NCI-H2107 treated with DMSO at 0.1 percent for 48 hours (cell line): Measurements from ENCODE around the gene CDHR2.
"Not testable (repeated sequence)": the region's sequence is repeated elsewhere in the genome, so short reads cannot be mapped to it uniquely, and the experiment has no call there.

Experiments
- DNase-seq: peaks from one replicate; lab custom pipeline; 2025; ENCODE audit not compliant: unreplicated experiment; lab: John Stamatoyannopoulos, UW

CDHR2 gene

DNA sequence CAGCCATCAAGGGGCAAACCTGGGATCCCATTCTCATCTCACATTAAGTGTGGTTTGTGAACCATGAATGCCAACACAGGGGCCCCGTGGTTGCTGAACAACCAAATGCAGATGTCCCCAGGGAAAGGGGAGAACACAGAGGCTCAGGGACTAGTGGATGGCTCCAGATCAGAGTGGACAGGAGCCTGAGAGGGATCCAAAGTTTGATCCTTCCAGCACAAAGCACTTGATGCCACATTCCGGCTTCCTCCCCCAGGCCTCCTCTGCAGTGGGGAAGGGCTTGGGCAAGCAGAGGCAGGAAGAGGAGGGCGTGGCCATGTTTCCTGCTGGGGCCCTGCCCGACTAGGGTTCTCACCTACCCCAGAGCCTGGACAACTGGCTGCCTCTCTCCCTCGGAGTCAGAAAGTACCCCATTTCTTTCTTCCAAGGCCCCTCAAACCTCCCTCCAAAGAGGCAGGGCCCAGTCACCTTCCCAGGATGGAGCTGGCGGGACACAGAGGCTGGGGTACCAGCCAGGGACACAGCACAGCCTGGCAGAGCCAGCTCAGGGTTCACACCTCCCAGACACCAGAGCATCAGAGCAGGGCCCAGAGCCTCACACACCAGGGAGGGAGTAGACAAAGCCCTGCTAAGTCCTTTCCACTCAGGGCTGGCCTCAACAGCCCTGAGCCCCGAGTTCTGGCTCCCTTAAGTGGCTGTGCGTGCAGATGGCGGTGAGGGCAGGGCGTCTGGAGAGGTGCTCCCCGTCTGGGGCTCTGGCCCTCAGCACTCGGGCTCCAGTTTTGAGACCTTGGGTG lies 7.6 kb upstream of the CDHR2 start:
- no peak for DNase-seq

DNA sequence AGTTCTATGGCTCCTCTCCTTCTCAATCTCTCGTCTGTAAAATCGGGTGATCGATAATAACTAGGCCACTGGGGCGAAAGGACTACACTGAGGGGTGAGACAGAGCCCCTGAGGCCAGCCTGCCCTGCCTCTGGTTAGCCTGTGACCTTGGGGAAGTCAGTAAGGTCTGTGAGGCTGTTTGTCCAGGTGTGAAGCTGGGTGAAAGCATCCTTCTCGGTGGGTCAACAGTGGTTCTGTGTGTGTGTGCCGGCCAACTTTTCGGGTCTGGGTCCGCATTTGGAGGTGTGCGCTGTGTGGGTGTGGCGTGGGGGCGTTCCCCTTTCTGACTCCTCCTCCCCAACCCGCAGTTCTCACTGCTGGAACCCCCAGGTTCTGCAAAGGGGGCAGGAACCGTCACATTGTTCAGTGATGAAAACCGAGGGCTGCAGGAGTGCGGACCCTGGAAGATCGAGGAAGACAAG lies 7.0 kb upstream of the CDHR2 start:
- no peak for DNase-seq

DNA sequence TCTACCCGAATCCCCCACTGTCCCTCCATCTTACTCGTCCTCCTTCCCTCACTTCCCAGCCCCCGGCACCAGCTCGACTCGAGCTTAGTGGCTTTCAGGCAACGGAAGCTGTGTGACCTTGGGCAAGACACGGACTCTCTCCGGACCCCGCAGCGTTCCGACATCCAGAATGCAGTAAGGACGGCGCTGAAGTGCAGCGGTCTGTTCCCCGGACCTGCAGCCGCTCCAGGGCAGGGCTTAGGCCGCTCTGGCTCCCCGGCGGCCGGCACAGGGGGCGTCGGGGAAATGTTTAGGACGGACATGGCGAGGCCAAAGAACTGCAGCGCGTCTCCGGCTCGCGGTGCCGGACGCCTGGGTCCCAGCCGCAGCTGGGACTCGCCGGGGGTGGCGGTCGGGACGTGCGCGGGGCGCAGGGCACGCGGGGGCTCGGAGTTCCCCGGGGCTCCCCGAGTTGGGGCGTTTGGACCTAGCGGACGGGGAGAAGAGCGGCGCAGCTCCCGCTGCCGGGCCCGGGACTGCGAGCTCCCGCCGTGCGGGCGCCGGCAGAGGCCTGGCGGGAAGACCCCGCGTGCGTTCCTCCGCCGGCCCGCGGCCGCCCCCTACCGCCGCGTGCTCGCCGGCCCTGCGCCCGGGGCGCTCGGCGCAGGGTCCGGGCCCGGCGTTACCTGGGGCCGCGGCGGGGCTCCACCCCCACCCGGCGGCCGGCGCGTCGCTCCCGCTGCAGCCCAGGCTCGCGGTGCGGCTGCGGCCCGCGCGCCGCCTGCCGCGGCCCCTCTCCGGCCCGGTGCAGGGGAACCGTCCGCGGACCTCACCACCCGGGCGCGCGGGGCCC lies 6.3 kb upstream of the CDHR2 start:
- no peak for DNase-seq

DNA sequence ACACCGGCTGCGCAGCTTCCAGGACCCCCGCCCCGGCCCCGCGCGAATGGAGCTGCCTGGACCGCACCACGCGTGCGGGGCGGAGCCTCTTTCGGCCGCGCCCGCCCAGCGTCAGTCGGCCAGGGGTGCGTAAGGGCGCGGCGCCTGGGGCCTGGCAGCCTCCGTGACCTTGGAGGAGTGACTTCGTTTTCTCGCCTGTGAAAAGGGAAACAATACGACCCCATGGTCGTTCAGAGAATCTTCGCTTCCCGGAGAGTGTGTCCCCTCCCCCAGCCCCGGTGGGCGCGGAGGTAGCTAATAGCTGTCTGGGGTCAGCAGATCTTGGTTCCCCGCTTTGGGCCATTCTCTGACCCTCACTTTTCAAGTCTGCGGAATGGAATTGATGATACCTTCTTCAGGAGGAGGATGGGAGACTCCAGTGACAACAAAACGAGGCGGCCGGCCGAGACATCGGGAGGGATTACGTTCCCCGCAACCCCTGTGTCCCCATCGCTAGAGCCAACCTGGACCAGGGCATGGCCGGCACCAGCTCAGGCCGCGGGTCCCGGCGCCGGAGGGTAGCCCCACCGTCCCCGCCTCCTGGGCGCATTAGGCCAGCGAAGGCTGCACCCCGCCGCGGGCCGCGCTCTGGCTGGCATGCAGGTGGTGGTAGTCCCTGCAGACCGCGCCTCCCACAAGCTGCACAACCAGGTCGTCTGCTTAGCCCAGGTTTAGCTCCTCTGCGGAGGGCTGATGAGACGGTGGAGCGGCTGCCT lies 5.5 kb upstream of the CDHR2 start:
- peak; percentile 16 for DNase-seq

DNA sequence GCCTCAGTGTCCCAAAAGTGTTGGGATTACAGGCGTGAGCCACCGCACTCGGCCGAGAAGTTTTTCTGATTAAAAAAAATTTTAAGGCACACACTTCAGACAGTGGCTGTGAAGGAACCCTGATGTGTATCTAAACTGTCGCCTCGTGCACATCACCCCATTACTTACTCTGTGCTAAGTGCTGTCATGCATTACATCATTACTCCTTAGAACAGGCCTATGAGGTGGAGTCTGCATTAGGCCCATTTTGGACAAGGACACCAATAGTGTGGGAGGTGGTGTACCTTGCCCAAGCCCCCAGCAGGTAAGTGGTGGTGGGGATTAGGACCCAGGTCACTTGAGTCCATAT lies 3.8 kb upstream of the CDHR2 start:
- DNase-seq, result no peak

DNA sequence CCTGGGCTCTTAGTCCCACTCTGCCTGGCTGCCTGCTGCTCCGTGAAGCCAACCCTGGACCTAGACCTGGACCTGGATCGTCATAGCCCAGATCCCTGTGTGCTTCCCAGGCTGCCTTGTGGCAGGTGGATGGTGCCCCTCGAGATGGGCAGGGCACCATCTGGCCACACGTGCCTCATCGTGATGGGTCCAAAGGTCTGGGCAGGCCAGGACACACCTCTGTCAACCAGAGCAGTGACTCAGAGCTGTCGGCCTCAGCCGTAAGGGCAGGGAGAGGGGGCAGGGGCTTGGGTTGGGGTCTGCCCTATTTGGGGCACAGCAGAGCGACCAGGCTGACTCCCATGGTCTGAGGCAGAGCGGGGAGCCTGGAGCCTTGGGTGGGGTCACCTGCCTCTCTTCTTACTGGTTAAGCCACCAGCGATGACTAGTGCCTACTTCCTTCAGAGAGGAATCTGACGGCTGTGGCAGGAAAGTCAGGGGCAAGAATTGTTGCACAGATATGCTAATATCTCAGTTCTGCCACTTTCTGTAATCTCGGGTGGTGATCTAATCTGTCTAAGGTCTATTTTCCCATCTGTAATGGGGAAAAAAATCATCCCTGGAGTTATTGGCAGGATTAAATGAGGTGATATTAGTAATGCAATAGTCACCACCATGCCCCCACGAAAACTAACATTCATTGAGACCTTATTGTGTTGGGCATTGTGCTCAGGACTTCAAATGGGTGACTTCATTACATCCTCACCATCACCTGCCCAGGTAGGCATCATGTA lies 3.2 kb upstream of the CDHR2 start:
- DNase-seq, result no peak

DNA sequence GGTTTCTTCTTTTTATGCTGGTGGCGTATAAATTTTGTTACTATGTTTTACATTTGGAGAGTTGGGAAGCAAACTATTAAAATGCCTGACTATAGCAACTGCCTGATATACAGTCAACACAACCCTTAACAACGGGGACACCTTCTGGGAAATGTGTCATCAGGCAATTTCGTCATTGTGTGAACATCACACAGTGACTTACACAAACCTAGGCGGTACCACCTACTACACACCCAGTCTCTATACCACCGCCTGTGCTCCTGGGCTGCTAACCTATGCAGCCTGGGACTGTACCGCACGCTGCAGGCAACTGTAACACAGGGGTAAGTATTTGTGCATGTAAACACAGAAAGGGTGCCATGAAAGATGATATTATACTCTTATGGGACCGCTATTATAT lies 1.3 kb upstream of the CDHR2 start:
- DNase-seq, result no peak

DNA sequence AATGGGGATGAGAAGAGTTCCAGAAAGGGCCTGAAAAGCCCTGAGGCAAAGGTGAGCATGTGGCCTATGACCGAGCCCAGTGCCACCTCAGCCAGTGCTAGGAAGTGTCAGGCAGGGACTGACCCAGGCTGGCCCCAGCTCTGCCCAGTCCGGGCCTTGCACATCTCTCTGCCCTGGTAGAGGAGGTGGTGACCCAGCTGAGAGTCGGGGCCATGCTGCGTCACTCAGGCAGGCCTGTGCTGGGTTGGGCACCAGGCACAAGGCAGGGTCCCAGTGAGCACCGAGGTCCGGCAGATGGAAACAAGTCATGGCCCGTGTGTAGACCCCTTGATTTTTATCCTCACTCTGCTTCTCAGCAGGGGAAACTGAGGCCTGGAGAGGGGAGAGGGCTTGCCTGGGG lies 729 bp downstream of the CDHR2 start:
- no peak for DNase-seq

DNA sequence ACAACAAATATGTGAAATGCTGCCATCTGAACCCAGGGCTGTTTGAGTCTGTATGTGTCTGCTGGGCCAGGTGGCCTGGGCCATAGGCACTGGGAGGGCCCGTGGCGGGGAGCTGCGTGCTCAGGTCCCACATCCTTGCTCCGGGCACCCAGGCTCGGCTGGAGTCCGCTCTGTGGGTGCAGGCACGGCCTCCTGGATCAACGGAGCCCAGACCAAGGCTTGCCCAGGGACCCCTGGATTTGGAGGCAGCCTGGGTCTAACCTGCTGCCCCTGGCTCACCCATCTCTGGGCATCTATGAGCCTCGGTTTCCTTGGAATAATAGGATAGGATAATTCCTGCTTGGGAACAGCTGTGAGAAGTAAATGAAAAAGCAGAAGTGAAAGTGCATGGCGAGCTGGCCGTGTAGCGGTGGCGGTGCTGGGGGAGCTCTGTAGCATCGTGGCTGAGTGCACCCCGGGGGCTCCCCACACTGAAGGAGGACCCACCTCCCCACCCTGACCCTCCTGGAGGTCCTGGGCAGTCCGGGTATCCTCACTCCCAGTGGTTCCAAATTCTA lies 1.2 kb downstream of the CDHR2 start:
- no peak for DNase-seq

DNA sequence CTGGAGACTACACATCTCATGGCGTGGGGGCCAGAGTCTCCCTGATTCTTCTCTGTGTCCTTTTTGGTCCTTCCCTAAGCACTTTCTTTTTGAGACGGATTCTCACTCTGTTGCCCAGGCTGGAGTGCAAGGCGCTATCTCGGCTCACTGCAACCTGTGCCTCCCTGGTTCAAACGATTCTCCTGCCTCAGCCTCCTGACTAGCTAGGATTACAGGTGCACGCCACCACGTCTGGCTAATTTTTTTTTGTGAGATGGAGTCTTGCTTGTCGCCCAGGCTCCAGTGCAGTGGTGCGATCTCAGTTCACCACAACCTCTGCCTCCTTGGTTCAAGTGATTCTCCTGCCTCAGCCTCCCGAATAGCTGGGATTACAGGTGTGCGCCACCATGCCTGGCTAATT lies 1.8 kb downstream of the CDHR2 start:
- not testable (repeated sequence) for DNase-seq

DNA sequence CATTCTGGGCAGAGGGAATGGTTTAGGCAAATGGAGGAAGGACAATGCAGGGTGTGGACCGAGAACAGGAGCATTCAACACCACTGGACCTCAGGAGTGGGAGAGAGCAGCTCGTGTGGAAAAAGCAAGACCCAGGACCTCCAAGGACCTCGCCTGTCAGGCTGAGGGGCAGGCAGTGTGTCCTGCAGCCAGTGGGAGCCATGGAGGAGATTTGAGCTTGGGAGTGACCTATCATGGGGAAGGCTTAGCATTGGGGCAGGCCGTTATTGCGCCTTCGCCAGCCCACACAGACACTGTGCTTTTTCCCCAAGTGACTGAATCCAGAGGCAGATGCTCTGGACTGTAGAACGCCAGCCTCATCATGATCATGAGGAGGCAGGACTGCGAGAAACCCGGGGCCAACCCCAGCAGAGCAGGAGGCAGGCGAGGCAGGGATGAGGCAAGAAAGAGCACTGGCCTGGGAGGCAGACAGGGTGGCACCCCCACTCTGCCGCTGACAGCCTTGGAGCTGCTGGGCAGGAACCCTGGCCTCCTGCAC lies 3.3 kb downstream of the CDHR2 start:
- DNase-seq, result no peak

DNA sequence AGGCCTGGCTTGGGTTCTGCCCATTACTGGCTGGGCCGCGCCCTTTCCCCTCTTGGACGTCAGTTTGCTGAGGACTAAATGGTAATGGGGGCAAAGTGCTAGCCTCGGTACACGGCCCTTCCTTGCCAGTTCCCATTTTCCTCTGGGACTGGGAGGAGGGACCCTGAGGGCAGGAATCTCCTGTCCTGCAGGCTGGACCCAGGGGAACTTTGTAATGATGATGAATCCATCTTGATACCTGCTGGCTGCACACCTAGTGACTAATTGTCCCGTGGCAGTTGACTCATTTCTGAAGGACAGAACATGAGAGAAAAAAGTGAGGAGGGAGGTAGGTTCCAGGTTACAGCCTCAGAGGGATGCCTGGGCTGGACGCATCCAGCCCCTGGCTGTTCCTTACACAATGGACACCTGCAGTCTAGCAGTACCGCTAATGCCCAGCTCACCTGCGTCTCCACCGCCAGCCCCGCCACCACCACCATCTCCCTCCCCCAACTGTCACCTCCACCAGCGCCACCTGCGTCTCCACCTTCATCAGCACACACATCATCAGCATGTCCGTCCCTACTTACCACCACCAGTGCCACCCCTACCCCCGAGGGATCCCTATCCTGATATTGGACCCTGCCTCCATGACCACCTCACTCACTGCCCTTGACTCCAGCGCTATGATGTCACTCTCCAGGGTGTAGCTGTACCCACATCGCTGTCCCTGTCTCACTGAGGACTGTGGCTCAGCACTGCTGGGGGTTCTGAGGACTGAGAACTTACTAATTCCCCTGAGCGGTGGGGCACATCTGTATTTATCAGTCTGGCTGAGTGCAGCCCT lies 4.3 kb downstream of the CDHR2 start:
- no peak for DNase-seq

DNA sequence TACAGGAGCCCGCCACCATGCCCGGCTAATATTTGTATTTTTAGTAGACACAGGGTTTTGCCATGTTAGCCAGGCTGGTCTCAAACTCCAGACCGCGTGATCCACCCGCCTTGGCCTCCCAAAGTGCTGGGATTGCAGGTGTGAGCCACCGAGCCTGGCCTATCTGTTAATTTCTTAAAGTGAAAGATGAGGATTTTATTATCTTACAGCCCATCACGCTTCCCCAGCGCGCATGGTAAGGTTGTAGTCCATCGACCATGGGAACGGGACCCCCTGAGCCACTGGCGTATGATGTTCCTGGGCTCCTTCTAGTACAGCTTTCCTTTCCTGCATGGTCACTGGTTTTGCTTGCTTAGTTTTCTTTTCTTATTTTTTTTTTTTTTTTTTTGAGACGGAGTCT lies 8.7 kb downstream of the CDHR2 start:
- DNase-seq, result no peak

DNA sequence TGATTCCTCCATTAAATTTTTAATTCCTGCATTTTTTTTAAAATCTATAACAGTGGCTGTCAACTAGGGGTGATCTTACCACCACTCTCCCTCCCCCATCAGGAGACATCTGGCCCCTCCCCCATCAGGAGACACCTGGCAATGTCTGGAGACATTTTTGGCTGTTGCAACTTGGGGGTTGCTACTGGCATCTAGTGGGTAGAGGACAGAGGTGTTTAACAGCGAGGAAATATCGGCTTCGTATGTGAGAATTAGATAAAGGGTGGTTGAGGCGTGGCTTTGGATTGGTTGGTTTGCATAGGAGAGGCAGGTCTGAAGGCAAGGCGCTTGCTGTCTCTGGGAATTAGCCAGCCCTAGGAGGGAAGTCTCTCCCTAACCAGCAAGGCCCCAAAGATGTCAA lies 10.5 kb downstream of the CDHR2 start:
- DNase-seq, result peak; percentile 14

DNA sequence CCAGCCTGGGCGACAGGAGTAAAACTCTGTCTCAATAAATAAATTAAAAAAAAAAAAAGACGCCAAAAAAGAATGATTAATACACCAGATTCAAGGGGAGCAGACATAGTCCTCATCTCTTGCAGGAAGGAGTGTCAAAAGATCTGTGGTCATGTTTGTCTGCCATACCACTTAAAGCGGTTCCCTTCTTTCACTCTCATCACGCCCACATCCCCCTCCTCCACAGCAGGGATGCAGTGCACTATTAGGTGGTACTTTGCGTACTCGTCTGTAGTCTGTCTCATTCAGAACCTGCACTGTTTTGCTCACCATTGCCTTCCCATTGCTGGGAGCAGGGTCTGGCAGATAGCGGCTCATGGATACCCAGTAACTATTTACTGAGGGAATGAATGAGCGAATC lies 11.2 kb downstream of the CDHR2 start:
- DNase-seq, result no peak

DNA sequence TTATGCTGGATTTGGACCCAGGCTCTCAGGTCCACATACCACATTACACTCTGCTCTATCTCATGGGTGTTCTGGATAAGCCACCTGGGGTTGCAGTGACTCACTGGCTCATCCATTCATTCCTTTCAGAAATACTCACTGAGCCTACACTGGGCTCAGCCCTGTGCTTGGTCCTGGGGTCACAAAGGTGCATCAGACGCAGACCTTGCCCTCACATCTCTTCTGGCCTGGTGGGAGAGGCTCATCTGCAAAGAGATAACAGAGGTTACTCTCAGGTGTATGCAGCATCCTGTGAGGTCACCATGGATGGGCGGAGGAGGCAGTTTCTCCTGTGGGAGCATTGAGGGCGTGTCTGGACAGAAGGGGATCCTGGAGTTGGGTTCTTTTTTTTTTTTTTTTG lies 12.1 kb downstream of the CDHR2 start:
- DNase-seq, result no peak

DNA sequence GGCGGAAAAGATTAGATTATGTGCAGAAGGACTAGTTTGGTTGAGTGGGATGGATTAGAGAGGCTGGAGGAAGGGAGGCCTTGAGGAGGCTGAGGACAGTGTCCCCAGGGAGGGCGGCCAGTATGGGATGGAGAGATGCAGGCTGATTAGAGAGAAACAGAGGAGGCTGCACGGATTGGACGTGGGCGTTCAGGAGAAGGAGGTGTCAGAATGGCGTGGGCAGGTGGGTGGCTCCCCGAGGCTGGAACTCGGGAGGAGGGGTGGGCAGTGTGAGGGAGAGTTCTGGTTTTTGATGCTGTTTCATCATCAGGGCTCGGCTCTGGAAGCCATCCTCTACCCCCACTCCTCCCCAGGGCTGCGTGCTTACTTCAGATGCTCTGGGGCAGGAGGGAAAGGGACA lies 13.0 kb downstream of the CDHR2 start:
- DNase-seq, result no peak

DNA sequence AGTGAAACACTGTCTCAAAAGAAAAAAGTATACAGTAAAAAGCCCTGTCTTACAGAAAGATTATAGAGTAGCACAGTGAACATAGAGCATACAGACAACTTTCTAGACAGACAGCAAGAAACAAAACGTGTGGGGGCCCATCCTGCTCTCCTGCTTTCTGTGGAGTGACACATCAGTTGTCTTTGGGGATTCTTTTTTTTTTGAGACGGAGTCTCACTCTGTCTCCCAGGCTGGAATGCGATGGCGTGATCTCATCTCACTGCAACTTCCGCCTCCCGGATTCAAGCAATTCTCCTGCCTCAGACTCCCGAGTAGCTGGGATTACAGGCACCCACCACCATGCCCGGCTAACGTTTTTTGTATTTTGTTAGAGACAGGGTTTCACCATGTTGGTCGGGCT lies 14.9 kb downstream of the CDHR2 start:
- no peak for DNase-seq

DNA sequence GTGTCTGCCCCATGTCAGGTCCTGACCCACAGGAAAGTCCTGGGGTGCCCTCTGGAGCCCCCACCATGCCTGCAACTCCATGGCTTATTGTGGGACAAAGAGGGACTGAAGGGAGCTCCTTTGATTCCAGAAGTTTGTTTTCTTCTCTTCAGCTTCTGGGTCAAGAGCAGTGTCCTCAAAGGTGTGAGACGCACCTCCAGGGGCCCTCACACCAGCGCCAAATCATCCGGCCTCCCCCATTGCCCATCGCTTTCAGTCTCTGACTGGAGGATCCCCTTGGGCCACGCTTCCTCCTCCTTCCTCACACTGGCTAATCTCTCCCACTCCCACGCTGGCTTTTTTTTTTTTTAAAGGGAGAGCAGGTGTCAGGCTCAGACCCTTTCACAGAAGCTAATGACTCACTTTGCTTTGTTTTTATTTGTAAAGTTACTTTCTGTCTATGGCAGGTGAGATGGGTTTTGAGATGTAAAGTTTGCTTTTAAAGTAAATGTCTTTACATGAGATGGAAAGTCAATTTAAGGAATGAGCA lies 16.7 kb downstream of the CDHR2 start:
- DNase-seq, result no peak
